Prostate gland (tissue), 2 donors: ENCODE measurements around the gene TRPT1. TPM values are rescaled to one million over a fixed set of nuclear protein-coding genes. Genes with fewer than 3 reads are reported as not detected.

ENCODE experiments used
- DNase-seq: peaks from one replicate; pipeline ENCODE4 v3.0.0-alpha.2; 2019; ENCODE audit warnings: low spot score
- H3K27ac ChIP-seq, 2 donors: fragments of 200-600 bp; sonication (generic); 2 replicates each; pipeline ENCODE4 v1.5.1; 2017 to 2019
- H3K27me3 ChIP-seq: fragments of 200-600 bp; sonication (generic); replicated peaks from 2 replicates; pipeline ENCODE4 v1.5.1; 2019; ENCODE audit not compliant: insufficient read depth
- H3K36me3 ChIP-seq, 2 donors: fragments of 200-600 bp; sonication (generic); 1 replicate in 1 of 2; 2 replicates in 1 of 2; pipeline versions ENCODE4 v1.5.1 to v1.8.1; 2017 to 2019
- H3K4me1 ChIP-seq: fragments of 200-600 bp; sonication (generic); replicated peaks from 2 replicates; pipeline ENCODE4 v1.5.1; 2019
- H3K4me3 ChIP-seq, 2 donors: fragments of 200-600 bp; sonication (generic); 2 replicates each; pipeline ENCODE4 v1.5.1; 2017 to 2019
- H3K9me3 ChIP-seq: fragments of 200-600 bp; sonication (generic); 2 replicates; pipeline ENCODE4 v1.5.1; 2017
- POLR2A ChIP-seq: fragments of 450-650 bp; IDR thresholded peaks from one replicate; pipeline ENCODE4 v1.6.1; 2016; ENCODE audit warnings: antibody characterized with exemption, mild to moderate bottlenecking
- POLR2AphosphoS5 ChIP-seq: sonication (generic); formaldehyde crosslinking; IDR thresholded peaks from one replicate; pipeline ENCODE4 v1.6.1; 2017; ENCODE audit warnings: antibody characterized with exemption
- WGBS: methylation state at CpG from one replicate; pipeline ENCODE4 v1.1.5; 2018; 5-methylcytosine and 5-hydroxymethylcytosine counted together
- intact Hi-C: fragments of 100-400 bp; cut with DNase I; formaldehyde crosslinking; loops from one replicate; pipeline ENCODE4 v1.14.2; 2022
- total RNA-seq, 2 donors: library from RNA; depleted of rRNA; stranded (reverse); fragments of >200 nt; gene quantifications; one replicate each; pipeline ENCODE4 v1.1.0, GENCODE V29; 2016
- TF ChIP-seq, protein P1 (sequence below), 4 experiments: fragments of 200-600 bp in 2 of 4; fragments of 450-650 bp in 2 of 4; sonication (generic) in 2 of 4; IDR thresholded peaks; 1 replicate in 3 of 4; 2 replicates in 1 of 4; pipeline ENCODE4 v1.5.1; 2016 to 2019; ENCODE audit warnings: antibody characterized with exemption in 4 of 4, mild to moderate bottlenecking in 2 of 4, moderate library complexity in 2 of 4

The TRPT1 gene
- total RNA-seq, 2 donors from 2014 or later, result 63.6 to 87.7 TPM

DNA sequence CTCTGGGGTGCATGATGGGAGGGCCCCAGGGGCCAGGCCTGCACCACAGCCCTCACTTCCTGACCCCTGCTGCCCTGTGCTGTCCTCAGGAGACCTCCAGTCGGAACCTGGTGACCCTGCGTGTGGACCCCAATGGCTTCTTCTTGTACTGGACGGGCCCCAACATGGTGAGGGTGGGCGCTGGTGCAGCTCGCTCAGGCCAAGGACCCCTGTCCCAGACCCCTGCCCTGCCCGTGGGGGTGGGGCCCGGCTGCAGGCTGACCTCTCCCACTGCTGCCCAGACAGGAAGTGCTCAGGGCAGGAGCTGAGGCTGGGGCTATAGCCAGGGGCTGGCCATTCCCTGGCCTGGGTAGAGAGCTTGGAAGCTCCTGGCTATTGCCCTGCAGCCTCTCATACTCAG is 28.3 kb upstream of the TRPT1 start:
- Histone ChIP-seq H3K4me1 (peaks cover 11% of the 10 kb centered on the region), H3K4me3 (no peak overlapping the region), H3K36me3 (peaks cover 0 to 12% of the 10 kb centered on the region in 2 donors), H3K27ac (no peak overlapping the region), H3K27me3 (no peaks in the 10 kb centered on the region), H3K9me3 (no peaks in the 10 kb centered on the region)
- DNase-seq, result no peak
- TF ChIP-seq, protein P1, sequence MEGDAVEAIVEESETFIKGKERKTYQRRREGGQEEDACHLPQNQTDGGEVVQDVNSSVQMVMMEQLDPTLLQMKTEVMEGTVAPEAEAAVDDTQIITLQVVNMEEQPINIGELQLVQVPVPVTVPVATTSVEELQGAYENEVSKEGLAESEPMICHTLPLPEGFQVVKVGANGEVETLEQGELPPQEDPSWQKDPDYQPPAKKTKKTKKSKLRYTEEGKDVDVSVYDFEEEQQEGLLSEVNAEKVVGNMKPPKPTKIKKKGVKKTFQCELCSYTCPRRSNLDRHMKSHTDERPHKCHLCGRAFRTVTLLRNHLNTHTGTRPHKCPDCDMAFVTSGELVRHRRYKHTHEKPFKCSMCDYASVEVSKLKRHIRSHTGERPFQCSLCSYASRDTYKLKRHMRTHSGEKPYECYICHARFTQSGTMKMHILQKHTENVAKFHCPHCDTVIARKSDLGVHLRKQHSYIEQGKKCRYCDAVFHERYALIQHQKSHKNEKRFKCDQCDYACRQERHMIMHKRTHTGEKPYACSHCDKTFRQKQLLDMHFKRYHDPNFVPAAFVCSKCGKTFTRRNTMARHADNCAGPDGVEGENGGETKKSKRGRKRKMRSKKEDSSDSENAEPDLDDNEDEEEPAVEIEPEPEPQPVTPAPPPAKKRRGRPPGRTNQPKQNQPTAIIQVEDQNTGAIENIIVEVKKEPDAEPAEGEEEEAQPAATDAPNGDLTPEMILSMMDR (IDR thresholded peaks at IDR 0.05), result no peak
- TF ChIP-seq POLR2A, result no peak
- no peak for TF ChIP-seq POLR2AphosphoS5
- WGBS, result 94% methylated on average over 7 of the region's 7 CpGs
- intact Hi-C loops, result loop anchor here (5.0 kb wide), 1 partner anchor 48 kb away; the partner anchor contains the start of gene CATSPERZ

DNA sequence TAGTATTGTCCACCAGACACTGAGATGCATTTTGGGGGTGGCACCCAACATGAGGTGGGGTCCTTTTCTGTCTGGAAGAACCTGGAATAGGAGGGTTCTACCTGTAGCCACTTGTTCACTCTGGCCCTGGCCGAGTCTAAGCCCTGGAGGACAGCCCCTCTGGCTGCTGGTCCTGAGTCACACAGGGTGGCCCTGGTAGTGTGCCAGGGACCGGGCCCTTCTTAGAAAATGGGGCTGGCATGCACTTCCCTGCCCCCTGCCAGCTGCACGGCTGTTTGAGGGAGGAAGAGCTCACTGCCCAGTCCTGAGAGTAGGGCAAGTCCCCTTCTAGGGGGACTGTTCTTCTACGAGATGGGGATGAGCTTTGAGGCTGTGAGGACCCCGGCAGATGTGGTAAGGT is 27.5 kb upstream of the TRPT1 start:
- Histone ChIP-seq H3K27me3 (no peaks in the 10 kb centered on the region), H3K9me3 (no peaks in the 10 kb centered on the region), H3K36me3 (peaks cover 0 to 4% of the 10 kb centered on the region in 2 donors), H3K4me3 (no peak overlapping the region), H3K4me1 (peaks cover 11% of the 10 kb centered on the region), H3K27ac (no peak overlapping the region)
- DNase-seq, result no peak
- WGBS, result 36% methylated on average over 5 of the region's 5 CpGs
- no peak for TF ChIP-seq POLR2A
- no peak for TF ChIP-seq POLR2AphosphoS5
- TF ChIP-seq, protein P1 (IDR thresholded peaks at IDR 0.05), result no peak
- intact Hi-C loops, result loop anchor here (5.0 kb wide), 1 partner anchor 49 kb away; the partner anchor contains the start of gene CATSPERZ

DNA sequence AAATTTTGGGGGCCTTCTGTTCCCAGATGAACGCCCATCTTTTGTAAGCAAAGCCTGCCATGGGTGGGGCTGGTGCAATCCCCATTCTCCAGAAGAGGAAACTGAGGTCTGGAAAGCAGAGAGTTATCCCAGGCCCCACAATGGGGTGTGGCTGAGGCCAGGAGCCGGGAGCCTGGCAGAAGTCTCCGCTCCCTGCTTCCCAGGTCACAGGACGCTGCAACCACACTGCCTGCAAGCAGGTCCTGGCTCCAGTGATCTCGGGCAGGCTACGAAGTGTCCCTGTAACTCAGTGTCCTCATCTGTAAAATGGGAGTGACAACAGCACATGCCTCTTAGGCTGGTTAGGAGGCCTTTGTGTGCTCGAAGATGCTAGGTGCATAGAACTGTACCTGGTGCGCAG is 27.1 kb upstream of the TRPT1 start:
- H3K27ac ChIP-seq, result peak overlapping the region in 1 of 2 donors; percentile 83
- DNase-seq, result no peak
- intact Hi-C loops, result loop anchor here (5.0 kb wide), 1 partner anchor 49 kb away; the partner anchor contains the start of gene CATSPERZ
- TF ChIP-seq, protein P1 (IDR thresholded peaks at IDR 0.05), result no peak
- no peak for TF ChIP-seq POLR2A
- no peak for TF ChIP-seq POLR2AphosphoS5
- WGBS, result 75% methylated on average over 8 of the region's 8 CpGs
- no peaks in the 10 kb centered on the region for H3K27me3 ChIP-seq
- peaks cover 11% of the 10 kb centered on the region for H3K4me1 ChIP-seq
- no peak overlapping the region for H3K4me3 ChIP-seq
- H3K9me3 ChIP-seq, result no peaks in the 10 kb centered on the region
- H3K36me3 ChIP-seq, result no peaks in the 10 kb centered on the region

DNA sequence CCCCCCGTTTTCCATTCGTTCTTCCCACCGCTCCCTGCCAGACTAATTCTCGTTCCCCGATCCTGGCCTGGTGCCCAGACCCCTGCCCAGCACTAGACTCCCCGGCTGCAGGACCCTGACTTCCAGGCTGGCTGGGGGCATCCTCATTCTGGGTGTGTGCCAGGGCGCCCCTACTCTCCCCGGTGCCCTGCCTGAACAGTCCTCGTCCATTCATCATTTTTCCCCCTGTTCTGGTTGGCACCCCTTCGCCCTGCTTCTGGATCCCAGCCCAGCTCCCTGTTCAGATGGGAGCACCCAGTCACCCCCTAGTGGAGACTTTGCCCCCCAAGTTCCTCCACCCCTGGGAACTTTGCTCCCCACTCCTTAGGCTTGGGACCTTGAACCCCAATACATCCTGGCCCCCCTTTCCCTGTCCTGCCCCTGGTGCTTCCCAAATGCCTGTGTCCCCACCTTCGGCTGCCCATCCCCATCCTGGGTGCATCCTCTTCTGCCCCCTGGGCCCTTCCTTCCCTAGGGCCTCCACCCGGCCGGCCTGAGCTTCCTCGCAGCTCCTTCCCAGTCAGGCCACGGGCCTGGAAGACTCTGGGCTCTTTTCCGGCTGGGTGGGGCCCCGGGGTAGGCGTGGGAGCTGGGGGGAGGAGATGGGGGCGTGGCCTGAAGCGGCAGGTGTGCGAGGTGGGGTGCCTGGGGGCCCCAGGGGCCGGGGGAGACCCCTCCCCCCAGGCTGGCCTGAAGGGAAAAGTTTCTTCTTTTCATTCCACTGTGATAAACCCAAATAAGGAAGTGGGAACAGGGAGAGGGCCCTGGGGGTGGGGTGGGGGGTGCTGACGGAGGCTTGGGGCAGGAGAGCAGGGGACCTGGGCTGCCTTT is 26.3 kb upstream of the TRPT1 start:
- no peaks in the 10 kb centered on the region for H3K9me3 ChIP-seq
- H3K4me3 ChIP-seq, result peak overlapping the region; percentile 73 to 90
- WGBS, result 5% methylated on average over 19 of the region's 23 CpGs
- H3K36me3 ChIP-seq, result no peaks in the 10 kb centered on the region
- TF ChIP-seq, protein P1 (IDR thresholded peaks at IDR 0.05), result peak in 1 of 4 experiments; percentile 35
- TF ChIP-seq POLR2AphosphoS5 (peak; percentile 37), POLR2A (peak; percentile 59)
- H3K27me3 ChIP-seq, result no peaks in the 10 kb centered on the region
- peak; percentile 58 for DNase-seq
- peak overlapping the region; percentile 70 to 83 for H3K27ac ChIP-seq
- peaks cover 11% of the 10 kb centered on the region for H3K4me1 ChIP-seq
- intact Hi-C loops, result loop anchor here (5.0 kb wide), 1 partner anchor 50 kb away; the partner anchor contains the start of gene CATSPERZ
